Prostate gland (tissue), 2 donors: Measurements from ENCODE around the gene WFS1.

ENCODE experiments used
- POLR2AphosphoS5 ChIP-seq: sonication (generic); formaldehyde crosslinking; IDR thresholded peaks from one replicate; pipeline ENCODE4 v1.6.1; 2017; ENCODE audit warnings: antibody characterized with exemption
- TF ChIP-seq, protein P1 (sequence below), 4 experiments: fragments of 200-600 bp in 2 of 4; fragments of 450-650 bp in 2 of 4; sonication (generic) in 2 of 4; IDR thresholded peaks; 1 replicate in 3 of 4; 2 replicates in 1 of 4; pipeline ENCODE4 v1.5.1; 2016 to 2019; ENCODE audit warnings: antibody characterized with exemption in 4 of 4, mild to moderate bottlenecking in 2 of 4, moderate library complexity in 2 of 4

DNA sequence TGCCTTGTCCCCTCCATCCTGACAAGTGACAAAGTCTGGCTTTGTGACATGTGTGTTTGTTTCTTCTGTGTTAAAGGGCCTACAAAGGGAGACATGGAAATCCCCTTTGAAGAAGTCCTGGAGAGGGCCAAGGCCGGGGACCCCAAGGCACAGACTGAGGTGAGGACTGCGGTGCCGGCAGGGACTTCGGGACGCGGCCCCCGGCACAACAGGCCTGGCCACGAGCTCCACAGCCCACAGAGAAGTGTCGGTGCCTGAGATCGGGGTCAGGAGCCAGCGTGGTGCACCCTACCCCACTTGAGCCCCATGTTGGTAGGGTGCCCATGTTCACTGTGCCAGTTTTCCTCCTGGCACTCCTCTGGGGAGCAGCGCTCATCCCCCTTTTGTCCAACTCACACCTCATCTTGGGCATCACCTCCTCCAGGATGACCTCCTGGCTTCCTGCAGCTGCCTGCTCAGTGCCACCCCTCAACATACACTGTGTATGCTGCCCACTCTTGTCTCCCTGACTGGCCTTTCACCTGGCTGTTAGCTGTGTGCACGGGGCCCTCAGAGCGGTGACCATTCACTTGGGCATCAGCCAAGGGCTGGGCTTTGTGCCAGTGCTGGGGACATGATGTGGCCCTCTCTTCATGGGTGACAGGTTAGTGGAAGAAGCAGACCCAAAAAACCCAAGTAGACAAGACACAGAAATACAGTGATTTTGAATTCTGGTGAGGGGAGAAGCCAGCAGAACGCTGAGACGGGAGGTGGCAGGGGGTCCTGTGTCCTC is 17.6 kb downstream of the WFS1 start:
- TF ChIP-seq, protein P1, sequence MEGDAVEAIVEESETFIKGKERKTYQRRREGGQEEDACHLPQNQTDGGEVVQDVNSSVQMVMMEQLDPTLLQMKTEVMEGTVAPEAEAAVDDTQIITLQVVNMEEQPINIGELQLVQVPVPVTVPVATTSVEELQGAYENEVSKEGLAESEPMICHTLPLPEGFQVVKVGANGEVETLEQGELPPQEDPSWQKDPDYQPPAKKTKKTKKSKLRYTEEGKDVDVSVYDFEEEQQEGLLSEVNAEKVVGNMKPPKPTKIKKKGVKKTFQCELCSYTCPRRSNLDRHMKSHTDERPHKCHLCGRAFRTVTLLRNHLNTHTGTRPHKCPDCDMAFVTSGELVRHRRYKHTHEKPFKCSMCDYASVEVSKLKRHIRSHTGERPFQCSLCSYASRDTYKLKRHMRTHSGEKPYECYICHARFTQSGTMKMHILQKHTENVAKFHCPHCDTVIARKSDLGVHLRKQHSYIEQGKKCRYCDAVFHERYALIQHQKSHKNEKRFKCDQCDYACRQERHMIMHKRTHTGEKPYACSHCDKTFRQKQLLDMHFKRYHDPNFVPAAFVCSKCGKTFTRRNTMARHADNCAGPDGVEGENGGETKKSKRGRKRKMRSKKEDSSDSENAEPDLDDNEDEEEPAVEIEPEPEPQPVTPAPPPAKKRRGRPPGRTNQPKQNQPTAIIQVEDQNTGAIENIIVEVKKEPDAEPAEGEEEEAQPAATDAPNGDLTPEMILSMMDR (IDR thresholded peaks at IDR 0.05), result no peak
- no peak for TF ChIP-seq POLR2AphosphoS5
